H1 (cell line): ENCODE results near the gene WDR45B. TPM values are rescaled to one million over a fixed set of nuclear protein-coding genes. Genes with fewer than 3 reads are reported as not detected.

ENCODE experiments used
- ASH2L ChIP-seq: fragments of 200-600, 300-600 bp; sonication (generic); IDR thresholded peaks from one replicate; pipeline ENCODE4 v1.7.1; 2017; ENCODE audit warnings: low read length
- BCL11A ChIP-seq, 2 experiments: IDR thresholded peaks; one replicate each; pipeline ENCODE4 v1.6.1; 2011; ENCODE audit warnings: low read depth in 2 of 2, low read length in 2 of 2, mild to moderate bottlenecking in 2 of 2
- CBX8 ChIP-seq: fragments of 300-800, 300-1000 bp; sonication (generic); IDR thresholded peaks from 2 replicates; pipeline ENCODE4 v1.7.1; 2016; ENCODE audit warnings: low read depth, low read length, borderline replicate concordance
- CHD7 ChIP-seq: fragments of 300-600 bp; sonication (generic); IDR thresholded peaks from 2 replicates; pipeline ENCODE4 v1.7.1; 2012; ENCODE audit warnings: low read length, moderate library complexity, mild to moderate bottlenecking, inconsistent platforms; ENCODE audit not compliant: insufficient replicate concordance
- GTF2F1 ChIP-seq: IDR thresholded peaks from 2 replicates; pipeline ENCODE4 v1.6.1; 2012; ENCODE audit warnings: low read depth, low read length, improper control_type of control experiment, borderline replicate concordance
- HDAC6 ChIP-seq: IDR thresholded peaks from one replicate; pipeline ENCODE4 v1.7.1; 2012; ENCODE audit warnings: low read depth, mild to moderate bottlenecking, inconsistent platforms, low read length, moderate library complexity
- KDM1A ChIP-seq: fragments of 200-600, 300-600 bp; sonication (generic); IDR thresholded peaks from 2 replicates; pipeline ENCODE4 v1.7.1; 2016; ENCODE audit warnings: mild to moderate bottlenecking, low read length, borderline replicate concordance
- MAFK ChIP-seq: IDR thresholded peaks from 2 replicates; pipeline ENCODE4 v1.6.1; 2012; ENCODE audit warnings: low read depth, mild to moderate bottlenecking, improper control_type of control experiment, low read length
- NANOG ChIP-seq: IDR thresholded peaks from 2 replicates; pipeline ENCODE4 v1.6.1; 2011; ENCODE audit warnings: low read length, low read depth, mild to moderate bottlenecking, inconsistent platforms; ENCODE audit not compliant: insufficient read depth, poor library complexity, severe bottlenecking
- POLR2A ChIP-seq, 2 experiments: IDR thresholded peaks; 1 replicate in 1 of 2; 2 replicates in 1 of 2; pipeline ENCODE4 v1.6.1; 2011; ENCODE audit warnings: low read depth in 2 of 2, low read length in 2 of 2, mild to moderate bottlenecking in 2 of 2; ENCODE audit errors: control extremely low read depth in 1 of 2
- RNF2 ChIP-seq: fragments of 200-900, 300-1000 bp; sonication (generic); IDR thresholded peaks from 2 replicates; pipeline ENCODE4 v1.7.1; 2016; ENCODE audit warnings: borderline replicate concordance, low read depth, mild to moderate bottlenecking, antibody characterized with exemption, low read length; ENCODE audit not compliant: poor library complexity, severe bottlenecking; ENCODE audit errors: missing control alignments
- ZNF274 ChIP-seq: IDR thresholded peaks from 2 replicates; pipeline ENCODE4 v1.7.0; 2012; ENCODE audit warnings: low read length, borderline replicate concordance; ENCODE audit errors: extremely low read depth
- polyA plus RNA-seq, 7 experiments: library from polyadenylated mRNA; depleted of rRNA in 3 of 7; stranded (reverse) in 5 of 7; unstranded in 2 of 7; fragments of >200 nt in 5 of 7; fragments of 200-250 nt in 2 of 7; gene quantifications; 1 replicate in 5 of 7; 2 replicates in 1 of 7; 4 replicates in 1 of 7; pipeline versions ENCODE4 v1.2.1 to v1.2.3, GENCODE V29; 2011 to 2013; ENCODE audit warnings: missing spikeins in 2 of 7, mixed read lengths in 2 of 7
- total RNA-seq: library from RNA; stranded (reverse); fragmentation: NEBNext Ultra II Directional; extraction: Animal tissue kit (Norgen Biotek cat#: 25700); gene quantifications from 2 replicates; pipeline ENCODE4 v1.2.1, GENCODE V29; 2021

The WDR45B gene
- total and polyA plus RNA-seq, 2 of the 8 experiments (the other 6 are each of a cell fraction or from before 2014, with no cell fraction given): 82.0 to 100 TPM

- TF ChIP-seq CHD7: no peak
- no peak for TF ChIP-seq RNF2
- TF ChIP-seq BCL11A (IDR thresholded peaks at IDR 0.05; ENCODE audit: low read depth in 2 of 2, low read length in 2 of 2): no peak
- TF ChIP-seq NANOG: no peak
- TF ChIP-seq GTF2F1: no peak
- no peak for TF ChIP-seq CBX8
- no peak for TF ChIP-seq MAFK
- no peak for TF ChIP-seq ASH2L
- no peak for TF ChIP-seq ZNF274
- no peak for TF ChIP-seq HDAC6
- TF ChIP-seq POLR2A (IDR thresholded peaks at IDR 0.05; ENCODE audit: control extremely low read depth in 1 of 2, low read depth in 2 of 2, low read length in 2 of 2): no peak
- TF ChIP-seq KDM1A: no peak
Measured at GRCh38 chr17:82582709-82583108, 65.5 kb downstream of the WDR45B start (continued).
